H7 (cell line): ENCODE measurements around the gene GTF2H3. TPM values are rescaled to one million over a fixed set of nuclear protein-coding genes. Genes with fewer than 3 reads are reported as not detected.

Experiments used
- DNase-seq: peaks from one replicate; pipeline ENCODE4 v3.0.0; 2012
- H3K27me3 ChIP-seq: 2 replicates; pipeline ENCODE4 v1.6.0; 2011; ENCODE audit warnings: mild to moderate bottlenecking, low read length; ENCODE audit not compliant: control insufficient read depth, insufficient read depth
- H3K36me3 ChIP-seq: replicated peaks from 2 replicates; pipeline ENCODE4 v1.5.1; 2011; ENCODE audit warnings: low read length; ENCODE audit not compliant: control insufficient read depth, insufficient read depth
- H3K4me3 ChIP-seq: 2 replicates; pipeline ENCODE4 v1.5.1; 2011; ENCODE audit warnings: low read depth, mild to moderate bottlenecking, control low read depth, low read length, moderate library complexity; ENCODE audit not compliant: insufficient read depth
- total RNA-seq: library from RNA; depleted of rRNA; stranded (reverse); fragments of >200 nt; shearing (Covaris generic); gene quantifications from 2 replicates; pipeline ENCODE4 v1.2.3, GENCODE V29; 2014

The GTF2H3 gene
- total RNA-seq, 1 experiment from 2014 or later: 42.7 TPM

DNA sequence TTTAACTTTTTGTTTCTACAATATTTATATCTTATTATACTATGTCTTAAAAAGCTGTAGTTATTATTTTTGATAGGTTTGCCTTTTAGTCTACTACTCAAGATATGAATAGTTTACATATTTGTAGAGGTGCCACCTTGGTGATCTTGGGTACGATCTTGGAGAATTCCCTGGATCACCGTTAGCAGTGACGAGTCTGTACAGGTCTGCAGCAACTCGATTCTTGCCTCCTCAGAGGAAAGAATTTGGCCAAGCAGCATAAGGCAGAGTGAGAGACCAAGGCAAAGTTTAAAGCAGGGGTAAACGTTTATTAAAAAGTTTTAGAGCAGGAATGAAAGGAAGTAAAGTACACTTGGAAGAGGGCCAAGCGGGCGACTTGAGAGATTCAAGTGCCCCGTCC is 34.1 kb downstream of the GTF2H3 start:
- H3K36me3 ChIP-seq: no peaks in the 10 kb centered on the region
- H3K27me3 ChIP-seq: peaks cover 2% of the 10 kb centered on the region; the same call in 1 of the 2 replicates
- no peak overlapping the region for H3K4me3 ChIP-seq
- no peak for DNase-seq

DNA sequence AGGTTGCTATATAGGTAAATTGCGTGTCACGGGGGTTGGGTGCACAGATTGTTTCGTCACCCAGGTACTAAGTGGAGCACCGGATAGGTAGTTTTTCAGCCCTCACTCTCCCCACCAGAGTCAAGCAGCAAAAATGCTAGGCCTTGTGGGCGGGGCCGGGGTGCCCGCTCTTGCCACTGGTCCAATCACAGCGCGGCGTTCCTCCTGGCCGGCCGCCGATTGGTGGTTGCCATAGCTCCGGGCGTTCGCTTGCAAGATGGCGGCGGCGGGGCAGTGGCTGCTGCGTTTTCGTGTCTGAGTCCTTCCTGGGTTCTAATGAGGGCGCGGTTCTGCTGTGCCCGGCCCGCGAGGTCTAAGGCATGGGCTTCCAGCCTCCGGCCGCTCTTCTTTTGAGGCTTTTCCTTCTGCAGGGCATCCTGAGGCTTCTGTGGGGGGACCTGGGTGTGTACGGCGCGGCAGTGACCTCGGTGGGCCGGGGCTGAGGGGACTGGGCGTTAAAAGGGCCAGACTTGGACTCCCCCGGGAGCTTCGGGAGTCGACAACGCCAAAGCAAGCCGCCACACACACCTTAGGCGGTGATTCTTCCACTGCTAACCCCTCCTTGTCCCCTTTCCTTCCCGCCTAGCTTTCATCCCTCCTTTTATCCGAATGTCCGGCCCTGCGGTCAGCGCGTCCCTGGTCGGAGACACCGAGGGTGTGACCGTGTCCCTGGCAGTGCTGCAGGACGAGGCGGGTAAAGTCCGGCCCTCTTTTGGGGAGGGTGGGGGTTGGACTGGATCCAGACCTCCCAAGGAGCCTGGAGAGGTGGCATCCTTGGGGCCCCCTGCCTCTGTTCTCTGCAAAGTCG is 37.5 kb downstream of the GTF2H3 start, which contains the start of gene TCTN2:
Gene TCTN2 (plus strand): TSS at position 232 of the 847 bp plus-strand sequence. CDS start 128 bp downstream, at position 360.
- Histone ChIP-seq H3K27me3 (peaks cover 2% of the 10 kb centered on the region; the same call in 1 of the 2 replicates), H3K36me3 (no peaks in the 10 kb centered on the region), H3K4me3 (peak within 1 kb of the TSS; percentile 71)
- DNase-seq: peak; percentile 99

GRCh38 chr12:123671876-123672275 is 38.2 kb downstream of the GTF2H3 start:
- Histone ChIP-seq H3K4me3 (peak overlapping the region; percentile 71; the same call in 1 of the 2 replicates), H3K36me3 (no peaks in the 10 kb centered on the region), H3K27me3 (peaks cover 2% of the 10 kb centered on the region; the same call in 1 of the 2 replicates)
- DNase-seq: no peak

GRCh38 chr12:123675436-123675835 is 41.8 kb downstream of the GTF2H3 start:
- DNase-seq: no peak
- Histone ChIP-seq H3K4me3 (no peak overlapping the region), H3K36me3 (no peaks in the 10 kb centered on the region), H3K27me3 (peaks cover 2% of the 10 kb centered on the region; the same call in 1 of the 2 replicates)

DNA sequence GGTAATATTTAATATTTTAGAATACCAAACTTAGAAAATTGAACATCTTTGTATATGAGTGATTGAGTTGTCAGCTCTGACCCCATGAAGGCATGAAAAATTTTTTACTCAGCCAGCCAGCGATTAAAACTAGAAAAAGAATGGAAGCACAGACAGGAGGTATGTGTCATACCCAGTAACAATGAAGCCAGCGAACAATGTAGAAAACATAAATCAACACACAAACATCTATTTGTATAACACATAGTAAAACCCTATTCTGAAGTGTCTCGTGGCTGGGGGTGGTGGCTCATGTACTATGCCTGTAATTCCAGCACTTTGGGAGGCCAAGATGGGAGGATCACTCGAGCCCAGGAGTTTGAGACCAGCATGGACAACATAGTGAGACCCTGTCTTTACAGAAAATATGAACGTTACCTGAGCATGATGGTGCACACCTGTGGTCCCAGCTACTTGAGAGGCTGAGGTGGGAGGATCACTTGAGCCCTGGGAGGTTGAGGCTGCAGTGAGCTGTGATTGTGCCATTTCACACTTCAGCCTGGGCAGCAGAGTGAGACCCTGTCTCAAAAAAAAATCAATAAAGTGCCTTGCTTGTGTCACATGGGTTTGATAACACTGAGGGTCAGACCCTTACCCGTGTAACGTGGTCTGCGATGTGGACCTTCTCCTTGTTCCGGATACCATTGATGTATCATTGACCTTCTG is 43.1 kb downstream of the GTF2H3 start:
- DNase-seq: no peak

DNA sequence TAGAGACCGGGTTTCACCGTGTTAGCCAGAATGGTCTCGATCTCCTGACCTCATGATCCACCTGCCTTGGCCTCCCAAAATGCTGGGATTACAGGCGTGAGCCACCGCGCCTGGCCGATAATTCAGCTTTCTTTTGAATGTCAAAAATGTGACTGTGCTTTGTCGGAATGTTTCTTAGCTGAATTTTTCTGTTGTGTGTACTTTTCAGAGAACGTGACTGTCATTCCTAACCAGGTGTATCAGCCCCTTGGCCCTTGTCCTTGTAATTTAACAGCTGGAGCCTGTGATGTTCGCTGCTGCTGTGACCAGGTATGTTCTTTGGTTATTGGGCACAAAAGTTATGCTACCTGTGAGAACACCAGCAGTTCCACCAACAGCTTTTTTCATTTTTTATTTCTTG is 45.4 kb downstream of the GTF2H3 start:
- DNase-seq: no peak
- Histone ChIP-seq H3K36me3 (no peaks in the 10 kb centered on the region), H3K4me3 (no peak overlapping the region), H3K27me3 (no peaks in the 10 kb centered on the region)

More for the DNA sequence above, 43.1 kb downstream of the GTF2H3 start:
- no peaks in the 10 kb centered on the region for H3K36me3 ChIP-seq
- no peaks in the 10 kb centered on the region; the same call in 1 of the 2 replicates for H3K27me3 ChIP-seq
- H3K4me3 ChIP-seq: no peak overlapping the region

- Histone ChIP-seq H3K27me3 (no peaks in the 10 kb centered on the region), H3K4me3 (no peak overlapping the region), H3K36me3 (no peaks in the 10 kb centered on the region)
- DNase-seq: no peak
Measured at GRCh38 chr12:123681605-123682004, 48.0 kb downstream of the GTF2H3 start.

DNA sequence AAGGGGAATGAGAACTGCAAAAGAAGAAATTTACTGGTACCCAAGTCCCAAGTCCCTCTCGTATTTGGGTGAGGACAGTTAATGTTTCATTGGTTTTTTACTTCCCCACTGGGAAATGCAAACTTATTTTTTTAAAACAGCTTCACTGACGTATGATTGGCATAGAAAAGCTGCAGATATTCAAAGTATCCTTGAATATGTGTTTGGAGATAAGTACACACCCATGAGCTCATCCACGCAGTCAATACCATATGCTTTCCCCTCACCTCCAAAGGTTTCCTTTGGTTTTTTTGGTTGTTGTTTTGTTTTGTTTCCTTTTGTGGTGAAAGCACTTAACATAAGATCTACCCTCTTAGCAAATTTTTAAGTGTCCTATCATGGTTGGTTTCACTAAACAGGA is 50.3 kb downstream of the GTF2H3 start:
- Histone ChIP-seq H3K4me3 (no peak overlapping the region), H3K27me3 (no peaks in the 10 kb centered on the region), H3K36me3 (no peaks in the 10 kb centered on the region)
- no peak for DNase-seq

GRCh38 chr12:123686636-123687190 is 53.1 kb downstream of the GTF2H3 start:
- Histone ChIP-seq H3K36me3 (no peaks in the 10 kb centered on the region), H3K4me3 (no peak overlapping the region), H3K27me3 (no peaks in the 10 kb centered on the region)
- DNase-seq: no peak

DNA sequence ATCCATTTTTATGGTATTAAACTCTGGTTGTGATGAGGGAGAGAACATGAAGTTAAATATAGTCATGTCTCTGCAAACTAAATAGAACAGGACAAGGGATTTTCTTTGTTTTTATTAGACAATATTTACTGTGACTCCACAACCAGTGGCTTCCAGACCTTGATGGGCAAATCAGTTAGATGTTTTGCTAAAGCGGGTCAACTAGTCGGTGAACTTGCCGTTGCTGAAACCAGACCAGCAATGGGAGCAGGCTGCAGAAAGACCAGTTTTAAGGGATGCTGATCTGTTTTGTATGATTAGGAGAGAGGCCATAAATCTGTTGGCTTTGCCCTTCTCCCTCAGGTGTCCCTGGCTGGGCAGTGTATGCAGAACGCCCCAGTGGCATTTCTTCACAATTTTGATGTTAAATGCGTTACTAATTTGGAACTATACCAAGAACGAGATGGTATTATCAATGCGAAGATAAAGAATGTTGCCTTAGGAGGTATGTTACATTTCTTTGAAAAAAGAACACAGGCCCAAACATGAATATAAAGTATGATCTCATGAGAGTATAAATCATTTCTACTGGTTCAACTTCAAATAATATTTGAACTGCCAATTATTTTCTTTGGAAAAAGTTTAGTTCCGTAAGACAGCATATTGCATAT is 56.7 kb downstream of the GTF2H3 start:
- Histone ChIP-seq H3K27me3 (no peaks in the 10 kb centered on the region), H3K4me3 (no peak overlapping the region), H3K36me3 (no peaks in the 10 kb centered on the region)
- DNase-seq: no peak

GRCh38 chr12:123696207-123696606 is 62.6 kb downstream of the GTF2H3 start:
- Histone ChIP-seq H3K27me3 (no peaks in the 10 kb centered on the region), H3K4me3 (no peak overlapping the region), H3K36me3 (no peaks in the 10 kb centered on the region)
- DNase-seq: no peak

DNA sequence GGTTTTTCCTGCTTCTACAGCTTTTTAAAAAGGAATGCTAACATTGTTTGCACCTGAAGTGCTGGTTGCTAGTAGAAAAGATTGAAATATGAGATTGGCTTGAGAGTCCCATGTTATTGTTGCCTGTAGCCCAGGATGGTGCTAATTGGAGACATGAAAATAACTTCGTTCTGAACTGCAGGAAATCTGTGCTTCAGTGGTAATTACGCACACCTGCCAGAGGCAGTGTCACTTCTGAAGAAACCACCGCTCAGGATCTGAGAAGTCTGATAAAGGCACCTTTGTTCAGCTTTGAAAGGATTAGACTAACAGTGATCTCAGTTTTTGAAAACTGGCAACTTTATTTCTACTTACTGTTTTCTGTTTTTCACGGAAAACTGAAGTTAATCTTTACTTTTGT is 63.0 kb downstream of the GTF2H3 start:
- Histone ChIP-seq H3K27me3 (no peaks in the 10 kb centered on the region), H3K4me3 (no peak overlapping the region), H3K36me3 (no peaks in the 10 kb centered on the region)
- DNase-seq: no peak

- no peak for DNase-seq
- H3K4me3 ChIP-seq: no peak overlapping the region
- no peaks in the 10 kb centered on the region for H3K27me3 ChIP-seq
- no peaks in the 10 kb centered on the region for H3K36me3 ChIP-seq
Measured at GRCh38 chr12:123705935-123706334, 72.3 kb downstream of the GTF2H3 start.

GRCh38 chr12:123707466-123707865 is 73.8 kb downstream of the GTF2H3 start:
- no peaks in the 10 kb centered on the region for H3K36me3 ChIP-seq
- no peaks in the 10 kb centered on the region for H3K27me3 ChIP-seq
- no peak for DNase-seq
- H3K4me3 ChIP-seq: no peak overlapping the region
